ENCODE measurements around the gene SRSF3.

The SRSF3 gene

GRCh38 chr6:36633915-36634314 lies 39.8 kb downstream of the SRSF3 start:
- H3K36me3 ChIP-seq (ENCODE audit: control insufficient read depth, insufficient read depth, low read length): no peaks in the 10 kb centered on the region
- peaks cover 7% of the 10 kb centered on the region for H3K27me3 ChIP-seq (ENCODE audit: control insufficient read depth, insufficient read depth, low read length)
- peaks cover 25% of the 10 kb centered on the region for H3K4me1 ChIP-seq (ENCODE audit: control insufficient read depth, insufficient read depth, low read length)
- no peak overlapping the region for H3K4me3 ChIP-seq (ENCODE audit: low read length)
- no peaks in the 10 kb centered on the region for H3K9me3 ChIP-seq (ENCODE audit: control insufficient read depth, low read length)
- H3K9ac ChIP-seq (ENCODE audit: low read length): no peak overlapping the region

DNA sequence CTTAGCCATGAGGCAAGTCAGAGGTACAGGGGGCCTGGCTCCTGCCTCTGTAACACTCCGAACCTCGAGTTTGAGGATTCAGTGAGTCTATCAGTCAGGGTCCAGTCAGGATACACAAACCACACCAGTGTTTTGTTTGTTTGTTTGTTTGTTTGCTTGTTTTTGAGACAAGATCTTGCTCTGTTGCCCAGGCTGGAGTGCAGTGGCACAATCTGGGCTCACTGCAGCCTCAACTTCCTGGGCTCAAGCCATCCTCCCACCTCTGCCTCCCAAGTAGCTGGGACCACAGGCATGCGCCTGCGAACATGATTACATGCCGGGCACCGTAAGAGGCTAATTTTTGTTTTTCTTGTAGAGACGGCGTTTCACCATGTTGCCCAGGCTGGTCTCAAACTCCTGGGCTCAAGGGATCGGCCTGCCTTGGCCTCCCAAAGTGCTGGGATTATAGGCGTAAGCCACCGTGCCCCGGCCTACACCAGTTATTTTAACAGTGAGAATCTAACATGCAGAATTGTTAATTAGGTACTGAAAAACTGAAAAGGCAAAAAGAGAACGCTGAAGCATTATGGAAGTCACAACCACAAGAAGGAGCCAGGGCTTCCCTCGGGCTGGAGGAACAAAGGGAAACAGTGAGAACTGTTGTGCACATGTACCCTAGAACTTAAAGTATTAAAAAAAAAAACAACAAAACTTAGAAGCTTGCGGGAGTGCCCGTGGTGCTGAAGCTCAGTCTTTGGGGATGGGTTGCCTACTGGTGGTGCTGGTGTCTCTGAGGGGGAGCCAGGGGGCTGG lies 40.4 kb downstream of the SRSF3 start:
- no peaks in the 10 kb centered on the region for H3K36me3 ChIP-seq (ENCODE audit: control insufficient read depth, insufficient read depth, low read length)
- H3K9me3 ChIP-seq (ENCODE audit: control insufficient read depth, low read length): no peaks in the 10 kb centered on the region
- peaks cover 25% of the 10 kb centered on the region for H3K4me1 ChIP-seq (ENCODE audit: control insufficient read depth, insufficient read depth, low read length)
- H3K4me3 ChIP-seq (ENCODE audit: low read length): no peak overlapping the region
- H3K27me3 ChIP-seq (ENCODE audit: control insufficient read depth, insufficient read depth, low read length): peaks cover 7% of the 10 kb centered on the region
- no peak overlapping the region for H3K9ac ChIP-seq (ENCODE audit: low read length)

GRCh38 chr6:36636283-36636682 lies 42.1 kb downstream of the SRSF3 start:
- Histone ChIP-seq H3K4me3 (ENCODE audit: low read length) (no peak overlapping the region), H3K9ac (ENCODE audit: low read length) (no peak overlapping the region), H3K27me3 (ENCODE audit: control insufficient read depth, insufficient read depth, low read length) (peaks cover 7% of the 10 kb centered on the region), H3K36me3 (ENCODE audit: control insufficient read depth, insufficient read depth, low read length) (no peaks in the 10 kb centered on the region), H3K4me1 (ENCODE audit: control insufficient read depth, insufficient read depth, low read length) (peaks cover 25% of the 10 kb centered on the region), H3K9me3 (ENCODE audit: control insufficient read depth, low read length) (no peaks in the 10 kb centered on the region)

DNA sequence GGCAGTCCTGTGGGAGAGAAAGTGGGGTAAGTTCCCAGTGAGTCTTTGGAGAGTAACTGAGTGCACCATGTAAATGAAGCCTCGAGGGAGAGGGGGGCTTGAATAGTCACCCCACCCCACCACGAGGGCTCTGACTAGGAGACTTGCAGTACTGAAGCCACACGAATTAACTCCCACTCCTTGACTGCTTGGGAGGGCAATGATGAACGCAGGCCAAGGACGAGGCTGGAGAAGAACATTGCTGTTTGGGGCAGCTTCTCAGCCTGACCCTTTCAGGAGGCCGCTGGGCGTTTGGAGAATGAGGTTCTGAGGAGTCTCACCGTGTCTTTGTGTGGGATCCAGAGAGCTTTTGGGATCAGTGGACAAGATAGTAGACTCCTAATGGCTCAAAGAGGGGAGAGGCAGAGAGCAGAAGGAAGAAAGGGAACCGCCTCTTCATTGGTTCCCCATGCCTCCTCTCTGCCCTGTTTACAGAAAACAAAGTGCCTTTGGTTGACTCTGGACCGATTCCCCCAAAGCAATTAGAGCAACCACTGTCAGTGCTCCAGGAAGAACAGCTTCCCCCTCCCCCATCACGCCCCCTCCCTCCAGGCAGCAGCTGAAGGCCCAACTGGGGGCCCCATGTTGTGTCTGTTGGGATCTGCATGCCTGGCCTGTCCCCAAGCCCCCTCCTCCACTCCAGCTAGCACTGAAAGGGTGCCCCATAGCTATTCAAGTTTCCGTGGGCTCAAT lies 42.7 kb downstream of the SRSF3 start:
- peaks cover 25% of the 10 kb centered on the region for H3K4me1 ChIP-seq (ENCODE audit: control insufficient read depth, insufficient read depth, low read length)
- no peaks in the 10 kb centered on the region for H3K36me3 ChIP-seq (ENCODE audit: control insufficient read depth, insufficient read depth, low read length)
- H3K27me3 ChIP-seq (ENCODE audit: control insufficient read depth, insufficient read depth, low read length): peaks cover 7% of the 10 kb centered on the region

GRCh38 chr6:36638579-36638978 lies 44.4 kb downstream of the SRSF3 start:
- no peaks in the 10 kb centered on the region for H3K36me3 ChIP-seq (ENCODE audit: control insufficient read depth, insufficient read depth, low read length)
- no peak overlapping the region for H3K9ac ChIP-seq (ENCODE audit: low read length)
- H3K9me3 ChIP-seq (ENCODE audit: control insufficient read depth, low read length): no peaks in the 10 kb centered on the region
- peaks cover 29% of the 10 kb centered on the region for H3K4me1 ChIP-seq (ENCODE audit: control insufficient read depth, insufficient read depth, low read length)
- no peak overlapping the region for H3K4me3 ChIP-seq (ENCODE audit: low read length)
- H3K27me3 ChIP-seq (ENCODE audit: control insufficient read depth, insufficient read depth, low read length): peaks cover 7% of the 10 kb centered on the region

More for the DNA sequence above, 42.7 kb downstream of the SRSF3 start:
- Histone ChIP-seq H3K4me3 (ENCODE audit: low read length) (no peak overlapping the region), H3K9me3 (ENCODE audit: control insufficient read depth, low read length) (no peaks in the 10 kb centered on the region), H3K9ac (ENCODE audit: low read length) (no peak overlapping the region)

DNA sequence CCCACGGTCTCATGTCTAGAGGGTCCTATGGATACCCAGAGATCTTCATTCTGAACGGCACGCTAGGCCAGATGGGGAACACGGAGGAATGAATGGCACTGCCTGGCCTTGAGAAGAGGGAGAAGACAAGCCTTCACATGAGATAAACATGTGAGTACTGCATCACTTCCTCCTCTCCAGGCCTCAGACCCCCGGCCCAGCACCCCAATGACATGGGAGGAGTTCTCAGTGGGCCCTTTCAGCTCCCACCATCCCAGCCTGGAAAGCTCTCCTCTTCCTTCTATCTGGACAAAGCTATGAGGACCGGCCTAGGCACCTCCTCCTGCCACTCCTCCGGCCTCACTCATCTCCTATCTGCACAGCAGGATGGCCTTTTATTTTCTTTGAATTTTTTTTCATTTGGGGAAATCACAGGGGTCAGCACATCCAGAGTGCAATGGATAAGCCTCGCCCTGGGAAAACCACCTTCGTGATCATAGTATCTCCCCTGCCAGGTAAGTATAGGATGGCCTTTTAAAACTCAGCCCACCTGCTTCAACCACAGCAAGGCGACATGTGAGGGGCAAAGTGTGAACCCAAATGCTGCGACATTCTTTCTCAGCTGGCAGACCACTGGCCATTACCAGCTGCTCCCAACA lies 45.1 kb downstream of the SRSF3 start:
- no peak overlapping the region for H3K4me3 ChIP-seq (ENCODE audit: low read length)
- no peak overlapping the region for H3K9ac ChIP-seq (ENCODE audit: low read length)
- no peaks in the 10 kb centered on the region for H3K36me3 ChIP-seq (ENCODE audit: control insufficient read depth, insufficient read depth, low read length)
- peaks cover 7% of the 10 kb centered on the region for H3K27me3 ChIP-seq (ENCODE audit: control insufficient read depth, insufficient read depth, low read length)
- H3K9me3 ChIP-seq (ENCODE audit: control insufficient read depth, low read length): no peaks in the 10 kb centered on the region
- peaks cover 27% of the 10 kb centered on the region for H3K4me1 ChIP-seq (ENCODE audit: control insufficient read depth, insufficient read depth, low read length)

DNA sequence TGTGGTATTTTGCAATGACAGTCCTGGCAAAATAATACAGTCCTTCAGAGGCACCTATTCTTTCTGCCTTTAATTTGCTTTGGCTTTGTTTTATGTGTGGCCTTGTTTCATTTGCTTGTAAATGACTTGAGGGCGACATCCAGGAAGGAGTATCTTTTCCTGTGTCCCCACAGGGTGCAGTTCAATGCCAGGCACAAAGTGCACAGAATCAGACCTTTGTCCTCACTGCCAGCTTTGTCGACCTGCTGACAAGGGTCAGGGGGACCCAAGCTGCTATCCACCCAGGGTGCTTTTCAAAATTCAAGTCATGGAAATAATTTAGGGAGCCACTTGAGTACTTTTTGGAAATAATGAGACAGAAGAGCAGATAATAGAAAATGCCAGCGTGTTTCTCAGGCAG lies 47.4 kb downstream of the SRSF3 start:
- no peak overlapping the region for H3K9ac ChIP-seq (ENCODE audit: low read length)
- H3K4me1 ChIP-seq (ENCODE audit: control insufficient read depth, insufficient read depth, low read length): peaks cover 15% of the 10 kb centered on the region
- no peak overlapping the region for H3K4me3 ChIP-seq (ENCODE audit: low read length)
- H3K27me3 ChIP-seq (ENCODE audit: control insufficient read depth, insufficient read depth, low read length): peaks cover 5% of the 10 kb centered on the region
- no peaks in the 10 kb centered on the region for H3K9me3 ChIP-seq (ENCODE audit: control insufficient read depth, low read length)
- no peaks in the 10 kb centered on the region for H3K36me3 ChIP-seq (ENCODE audit: control insufficient read depth, insufficient read depth, low read length)

GRCh38 chr6:36642913-36643817 lies 49.0 kb downstream of the SRSF3 start:
- H3K4me3 ChIP-seq (ENCODE audit: low read length): no peak overlapping the region
- H3K9me3 ChIP-seq (ENCODE audit: control insufficient read depth, low read length): no peaks in the 10 kb centered on the region
- H3K27me3 ChIP-seq (ENCODE audit: control insufficient read depth, insufficient read depth, low read length): no peaks in the 10 kb centered on the region
- no peaks in the 10 kb centered on the region for H3K36me3 ChIP-seq (ENCODE audit: control insufficient read depth, insufficient read depth, low read length)
- H3K4me1 ChIP-seq (ENCODE audit: control insufficient read depth, insufficient read depth, low read length): peaks cover 15% of the 10 kb centered on the region
- H3K9ac ChIP-seq (ENCODE audit: low read length): no peak overlapping the region

DNA sequence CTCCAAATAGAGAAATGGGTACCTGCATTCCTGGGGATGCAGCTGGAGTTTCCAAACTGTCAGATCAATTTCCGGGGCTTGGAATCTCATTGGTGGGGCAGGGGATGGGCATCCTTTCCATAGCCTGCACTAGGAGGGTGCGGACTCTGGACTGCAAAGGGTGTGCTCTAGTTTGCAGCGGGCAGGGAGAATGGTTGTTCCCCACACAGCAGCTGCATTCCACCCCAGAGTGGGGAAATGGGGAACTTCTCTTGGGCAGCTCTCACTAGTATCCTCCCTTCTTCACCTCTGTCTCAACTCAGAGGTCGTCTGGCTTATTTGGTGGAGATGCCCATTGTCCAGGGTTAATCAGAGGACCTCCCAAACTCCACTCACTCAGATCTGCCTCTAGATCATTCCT lies 49.8 kb downstream of the SRSF3 start:
- no peaks in the 10 kb centered on the region for H3K9me3 ChIP-seq (ENCODE audit: control insufficient read depth, low read length)

DNA sequence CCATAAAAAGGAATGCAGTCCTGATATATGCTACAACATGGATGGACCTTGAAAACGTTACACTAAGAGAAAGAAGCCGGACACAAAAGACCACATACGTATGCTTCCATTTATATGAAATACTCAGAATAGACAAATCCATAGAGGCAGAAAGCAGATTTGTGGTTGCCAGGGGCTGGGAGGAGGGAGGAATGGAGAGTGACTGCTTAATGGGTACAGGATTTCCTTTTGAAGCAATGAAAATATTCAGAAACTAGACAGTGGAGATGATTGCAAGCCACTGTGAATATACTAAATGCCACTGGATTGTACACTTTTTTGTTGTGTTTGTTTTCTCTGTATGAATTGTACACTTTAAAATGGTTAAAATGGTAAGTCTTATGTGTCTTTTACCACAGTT lies 54.9 kb downstream of the SRSF3 start:
- H3K9ac ChIP-seq (ENCODE audit: low read length): no peak overlapping the region

More for the DNA sequence above, 49.8 kb downstream of the SRSF3 start:
- peaks cover 15% of the 10 kb centered on the region for H3K4me1 ChIP-seq (ENCODE audit: control insufficient read depth, insufficient read depth, low read length)
- no peak overlapping the region for H3K9ac ChIP-seq (ENCODE audit: low read length)
- no peaks in the 10 kb centered on the region for H3K27me3 ChIP-seq (ENCODE audit: control insufficient read depth, insufficient read depth, low read length)
- no peak overlapping the region for H3K4me3 ChIP-seq (ENCODE audit: low read length)
- no peaks in the 10 kb centered on the region for H3K36me3 ChIP-seq (ENCODE audit: control insufficient read depth, insufficient read depth, low read length)

DNA sequence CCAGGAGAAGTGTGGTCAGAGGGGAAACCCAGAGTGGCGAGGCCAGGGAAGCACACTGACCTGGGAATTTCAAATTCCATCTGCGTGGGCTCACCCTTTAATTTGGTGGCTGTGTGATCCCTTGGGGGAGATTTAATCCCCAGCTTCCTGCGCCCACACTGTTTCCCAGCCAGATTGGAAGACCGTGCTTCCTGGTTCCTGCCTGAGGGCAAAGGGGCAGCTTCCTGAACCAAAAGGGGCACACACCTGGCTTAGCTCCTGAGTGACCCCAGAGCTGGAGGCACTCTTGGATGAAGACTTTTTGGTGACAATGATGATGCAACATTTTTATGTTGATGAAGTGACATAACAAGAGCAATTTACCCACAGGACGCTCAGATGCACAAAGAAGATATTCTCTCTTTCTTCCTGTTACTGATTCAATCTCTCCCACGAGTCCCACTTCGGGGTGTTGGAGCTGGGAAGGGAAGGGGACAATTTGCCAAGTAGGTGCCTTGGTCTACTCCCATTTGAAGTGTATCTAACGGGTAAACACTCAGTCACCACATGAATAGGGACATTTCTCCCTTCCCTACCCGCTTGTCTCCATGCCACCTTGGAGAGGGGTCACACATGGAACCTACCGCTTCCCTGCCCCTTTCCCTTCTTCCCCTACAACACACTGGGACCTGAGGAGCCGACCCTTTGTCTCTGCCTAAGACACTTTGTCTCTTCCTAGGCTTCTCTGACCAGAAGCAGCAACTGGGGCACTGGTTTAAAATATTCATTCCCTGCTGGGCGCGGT lies 55.7 kb downstream of the SRSF3 start:
- Histone ChIP-seq H3K9ac (ENCODE audit: low read length) (no peak overlapping the region), H3K9me3 (ENCODE audit: control insufficient read depth, low read length) (no peaks in the 10 kb centered on the region)

More for the DNA sequence above, 54.9 kb downstream of the SRSF3 start:
- Histone ChIP-seq H3K9me3 (ENCODE audit: control insufficient read depth, low read length) (no peaks in the 10 kb centered on the region), H3K4me1 (ENCODE audit: control insufficient read depth, insufficient read depth, low read length) (peaks cover 6% of the 10 kb centered on the region), H3K27me3 (ENCODE audit: control insufficient read depth, insufficient read depth, low read length) (no peaks in the 10 kb centered on the region), H3K4me3 (ENCODE audit: low read length) (no peak overlapping the region), H3K36me3 (ENCODE audit: control insufficient read depth, insufficient read depth, low read length) (no peaks in the 10 kb centered on the region)

More for the DNA sequence above, 55.7 kb downstream of the SRSF3 start:
- H3K27me3 ChIP-seq (ENCODE audit: control insufficient read depth, insufficient read depth, low read length): no peaks in the 10 kb centered on the region
- H3K4me1 ChIP-seq (ENCODE audit: control insufficient read depth, insufficient read depth, low read length): peaks cover 6% of the 10 kb centered on the region
- no peak overlapping the region for H3K4me3 ChIP-seq (ENCODE audit: low read length)
- H3K36me3 ChIP-seq (ENCODE audit: control insufficient read depth, insufficient read depth, low read length): no peaks in the 10 kb centered on the region

Data from mucosa of stomach (tissue), 1 donor.